Measurements from ENCODE around the gene MPP2.

- TF ChIP-seq CTCF (conservative IDR thresholded peaks at IDR 0.05; ENCODE audit: low read length) (no peak), EZH2phosphoT487 (IDR thresholded peaks at IDR 0.05; ENCODE audit: borderline replicate concordance) (no peak)
Measured at GRCh38 chr17:43909537-43910231, 2.3 kb upstream of the MPP2 start.

Measured in Loucy (cell line).